Endothelial cell of umbilical vein (primary cell): ENCODE results near the gene NRCAM. TPM values are rescaled to one million over a fixed set of nuclear protein-coding genes. Genes with fewer than 3 reads are reported as not detected.

Source experiments
- BruUV-seq: library from RNA; stranded (reverse); fragments of 400-500 nt; replicated peaks from 2 replicates; lab custom pipeline; 2021; lab: Mats Ljungman, UMichigan
- CTCF ChIA-PET: fragments of 300-600, 350-600 bp; sonication (Branson Sonifier 250); formaldehyde crosslinking; loops from one replicate; lab custom pipeline; 2021; ENCODE audit warnings: antibody characterized with exemption, inconsistent platforms; lab: Charles Lee
- POLR2A ChIA-PET: fragments of 300-600, 350-600 bp; sonication (Branson Sonifier 250); formaldehyde crosslinking; loops from one replicate; lab custom pipeline; 2021; ENCODE audit warnings: antibody characterized with exemption, inconsistent platforms; lab: Charles Lee
- DNase-seq: peaks from one replicate; pipeline ENCODE4 v3.0.0-alpha.2; 2011; ENCODE audit warnings: low read depth, low spot score
- FAIRE-seq: peaks from 2 replicates; lab custom pipeline; 2011; peaks lifted over from hg19 to GRCh38; lab: Jason Lieb, UNC
- H2AFZ ChIP-seq: 2 replicates; pipeline ENCODE4 v1.6.0; 2012; ENCODE audit warnings: low read depth, low read length, control low read depth, inconsistent platforms
- H3K27ac ChIP-seq: 2 replicates; pipeline ENCODE4 v1.5.1; 2011; ENCODE audit warnings: low read depth, mild to moderate bottlenecking, control low read depth, low read length, moderate library complexity; ENCODE audit not compliant: insufficient read depth
- H3K27me3 ChIP-seq, 2 experiments: 2 replicates each; pipeline versions ENCODE4 v1.6.0 to v1.6.1; 2011; ENCODE audit warnings: low read length in 2 of 2, mixed read lengths in 1 of 2; ENCODE audit not compliant: control insufficient read depth in 2 of 2, insufficient read depth in 2 of 2
- H3K36me3 ChIP-seq, 2 experiments: 2 replicates in 1 of 2; 3 replicates in 1 of 2; pipeline ENCODE4 v1.5.1; 2011; ENCODE audit warnings: low read length in 2 of 2, mild to moderate bottlenecking in 1 of 2, moderate library complexity in 1 of 2; ENCODE audit not compliant: control insufficient read depth in 2 of 2, insufficient read depth in 2 of 2; ENCODE audit errors: extremely low read depth in 1 of 2
- H3K4me1 ChIP-seq: 3 replicates; pipeline ENCODE4 v1.5.1; 2011; ENCODE audit warnings: mild to moderate bottlenecking, low read length; ENCODE audit not compliant: control insufficient read depth, insufficient read depth; ENCODE audit errors: extremely low read depth
- H3K4me2 ChIP-seq: 2 replicates; pipeline ENCODE4 v1.6.1; 2011; ENCODE audit warnings: low read length, control low read depth, mixed read lengths; ENCODE audit not compliant: insufficient read depth
- H3K4me3 ChIP-seq, 3 experiments: fragments of 200-600 bp in 1 of 3; sonication (generic), shearing (Covaris generic) in 1 of 3; replicated peaks in 1 of 3; 2 replicates each; pipeline ENCODE4 v1.5.1; 2011 to 2016; ENCODE audit warnings: control low read depth in 3 of 3, low read length in 3 of 3, mild to moderate bottlenecking in 2 of 3, inconsistent platforms in 1 of 3, low read depth in 1 of 3, moderate library complexity in 1 of 3; ENCODE audit not compliant: insufficient read depth in 1 of 3
- H3K79me2 ChIP-seq: 2 replicates; pipeline ENCODE4 v1.6.0; 2012; ENCODE audit warnings: low read length, inconsistent platforms; ENCODE audit not compliant: control insufficient read depth, insufficient read depth
- H3K9ac ChIP-seq: replicated peaks from 2 replicates; pipeline ENCODE3; 2011; ENCODE audit warnings: low read length, control low read depth; ENCODE audit not compliant: insufficient read depth; ENCODE audit errors: extremely low read depth
- H3K9me1 ChIP-seq: replicated peaks from 3 replicates; pipeline ENCODE4 v1.6.0; 2011; ENCODE audit warnings: mild to moderate bottlenecking, low read length; ENCODE audit not compliant: control insufficient read depth, insufficient read depth; ENCODE audit errors: extremely low read depth
- H3K9me3 ChIP-seq: replicated peaks from 2 replicates; pipeline ENCODE4 v1.5.1; 2012; ENCODE audit warnings: low read length, inconsistent platforms; ENCODE audit not compliant: control insufficient read depth, insufficient read depth
- H4K20me1 ChIP-seq: replicated peaks from 2 replicates; pipeline ENCODE3; 2011; ENCODE audit warnings: mild to moderate bottlenecking, low read length; ENCODE audit not compliant: control insufficient read depth, insufficient read depth; ENCODE audit errors: extremely low read depth
- CTCF ChIP-seq, 2 donors: IDR thresholded peaks; 1 replicate in 1 of 2; 2 replicates in 1 of 2; pipeline ENCODE4 v1.5.1; 2011; ENCODE audit warnings: low read length in 2 of 2, mild to moderate bottlenecking in 2 of 2, moderate library complexity in 2 of 2, control low read depth in 1 of 2, inconsistent platforms in 1 of 2, low read depth in 1 of 2; ENCODE audit not compliant: insufficient read depth in 1 of 2; ENCODE audit errors: extremely low read depth in 1 of 2
- FOS ChIP-seq: IDR thresholded peaks from 2 replicates; pipeline ENCODE4 v1.6.1; 2011; ENCODE audit warnings: mild to moderate bottlenecking, low read length, moderate library complexity, borderline replicate concordance; ENCODE audit not compliant: insufficient read depth
- GATA2 ChIP-seq: IDR thresholded peaks from 2 replicates; pipeline ENCODE4 v1.7.0; 2011; ENCODE audit warnings: low read depth, mild to moderate bottlenecking, moderate library complexity, mixed read lengths, low read length; ENCODE audit not compliant: insufficient read length, insufficient read depth
- POLR2A ChIP-seq: IDR thresholded peaks from 2 replicates; pipeline ENCODE4 v1.6.1; 2012; ENCODE audit warnings: low read depth, mild to moderate bottlenecking, control low read depth, low read length
- dilution Hi-C: fragments of 300-500 bp; cut with MboI; formaldehyde crosslinking; loops from one replicate; pipeline ENCODE4 v1.15.0; 2019; ENCODE audit warnings: low sequenced_read_pairs; ENCODE audit not compliant: extremely low pct_ligation_motif_present
- intact Hi-C: fragments of 100-400 bp; cut with micrococcal nuclease; formaldehyde crosslinking; loops from one replicate; pipeline ENCODE4 v1.10.0; 2022
- polyA plus RNA-seq, 4 experiments: library from polyadenylated mRNA; depleted of rRNA in 3 of 4; stranded (reverse) in 3 of 4; unstranded in 1 of 4; fragments of >200 nt; gene quantifications; 2 replicates each; pipeline versions ENCODE4 v1.2.1 to v1.2.3, GENCODE V29; 2011 to 2012; ENCODE audit warnings: missing spikeins in 1 of 4
- total RNA-seq: library from RNA; stranded (reverse); gene quantifications from 2 replicates; pipeline ENCODE4 v1.2.3, GENCODE V29; 2021

Gene NRCAM
- total and polyA plus RNA-seq, 2 donors (not counting 3 experiments of a cell fraction or from before 2014, with no cell fraction given) = 26.0 to 47.6 TPM

DNA sequence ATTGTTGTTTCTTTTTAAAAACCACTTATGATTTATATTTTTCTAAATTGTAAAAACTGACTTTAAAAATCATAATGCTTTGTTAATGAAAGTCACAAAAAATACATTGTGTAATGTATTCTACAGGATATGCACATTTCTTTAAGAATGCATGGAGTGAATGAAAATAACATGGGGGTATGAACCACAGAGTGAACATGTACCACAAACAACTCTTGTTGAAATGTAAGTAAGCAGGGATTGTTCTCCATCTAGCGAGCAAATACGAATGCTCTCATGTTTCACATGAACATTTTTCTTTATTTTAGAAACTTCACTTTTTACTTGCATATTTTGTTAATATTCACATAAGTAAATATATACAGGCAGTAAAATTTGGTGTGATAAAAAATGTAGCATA is 290.5 kb downstream of the NRCAM start:
- no peaks in the 10 kb centered on the region for H3K9me3 ChIP-seq
- H2AFZ ChIP-seq = no peak overlapping the region
- H4K20me1 ChIP-seq = no peaks in the 10 kb centered on the region
- no peaks in the 10 kb centered on the region for H3K9me1 ChIP-seq
- H3K36me3 ChIP-seq = no peaks in the 10 kb centered on the region
- ChIA-PET POLR2A (no interaction called here), CTCF (interaction anchor here (0.5 to 1.7 kb wide), 5 partner anchors 9 to 339 kb away, joined by 3 to 6 read pairs (median 3); partner anchors contain the start of gene NRCAM)
- no peaks in the 10 kb centered on the region for H3K27me3 ChIP-seq
- FAIRE-seq (no peak), DNase-seq (peak; percentile 11)
- intact Hi-C loops = no loop called here
- no peaks in the 10 kb centered on the region for H3K4me1 ChIP-seq
- no TSS peak for BruUV-seq
- H3K4me3 ChIP-seq = no peak overlapping the region
- dilution Hi-C loops = no loop called here
- TF ChIP-seq GATA2 = no peak
- TF ChIP-seq CTCF (IDR thresholded peaks at IDR 0.05; ENCODE audit: extremely low read depth in 1 of 2, insufficient read depth in 1 of 2, low read depth in 1 of 2, low read length in 2 of 2) = no peak
- TF ChIP-seq POLR2A = no peak
- TF ChIP-seq FOS = no peak
- H3K79me2 ChIP-seq = no peaks in the 10 kb centered on the region
- no peak overlapping the region for H3K27ac ChIP-seq
- H3K9ac ChIP-seq = no peak overlapping the region
- H3K4me2 ChIP-seq = no peak overlapping the region

- no peak for DNase-seq
- CTCF ChIA-PET = interaction anchor here (1.0 to 1.7 kb wide), 3 partner anchors 10 to 332 kb away, joined by 3 to 6 read pairs (median 6); partner anchors contain the start of gene NRCAM
- Histone ChIP-seq H3K4me3 (no peak overlapping the region), H3K4me2 (no peak overlapping the region), H3K9ac (no peak overlapping the region), H3K4me1 (no peaks in the 10 kb centered on the region), H3K36me3 (no peaks in the 10 kb centered on the region), H3K27ac (no peak overlapping the region), H3K9me1 (no peaks in the 10 kb centered on the region), H3K79me2 (no peaks in the 10 kb centered on the region), H2AFZ (no peak overlapping the region), H4K20me1 (no peaks in the 10 kb centered on the region), H3K27me3 (no peaks in the 10 kb centered on the region), H3K9me3 (no peaks in the 10 kb centered on the region)
- POLR2A ChIA-PET = no interaction called here
- intact Hi-C loops (no loop called here), dilution Hi-C loops (no loop called here)
- FAIRE-seq = no peak
- BruUV-seq = no TSS peak
- TF ChIP-seq FOS (no peak), GATA2 (no peak)
These were observed 291.3 kb downstream of the NRCAM start for GRCh38 chr7:108164946-108165345.
